H1 (cell line): ENCODE data around the gene STXBP5. TPM values are rescaled to one million over a fixed set of nuclear protein-coding genes. Genes with fewer than 3 reads are reported as not detected.

Experiments used
- CTCF ChIA-PET: fragments of 300-600 bp; sonication (Branson Sonifier 250); formaldehyde crosslinking; loops from one replicate; lab custom pipeline; 2021; ENCODE audit not compliant: partially characterized antibody; lab: Charles Lee
- POLR2A ChIA-PET: fragments of 300-600 bp; sonication (Branson Sonifier 250); formaldehyde crosslinking; loops from one replicate; lab custom pipeline; 2021; ENCODE audit warnings: inconsistent platforms; ENCODE audit not compliant: partially characterized antibody; lab: Charles Lee
- DNase-seq, 2 experiments: peaks; one replicate each; pipeline versions ENCODE4 v3.0.0 to v3.0.0-alpha.2; 2010 to 2022; ENCODE audit warnings: low spot score in 2 of 2, low read depth in 1 of 2, mixed read lengths in 1 of 2
- FAIRE-seq: peaks from 2 replicates; lab custom pipeline; 2011; peaks lifted over from hg19 to GRCh38; lab: Jason Lieb, UNC
- H2AFZ ChIP-seq: 2 replicates; pipeline ENCODE4 v1.8.1; 2012; ENCODE audit warnings: low read length, inconsistent platforms
- H2AK5ac ChIP-seq: 2 replicates; pipeline ENCODE4 v1.6.1; 2013; ENCODE audit warnings: low read depth, low read length
- H2BK120ac ChIP-seq: replicated peaks from 2 replicates; pipeline ENCODE3; 2013; ENCODE audit warnings: low read depth, low read length, inconsistent platforms
- H2BK12ac ChIP-seq: 2 replicates; pipeline ENCODE4 v1.6.1; 2013; ENCODE audit warnings: low read depth, low read length
- H2BK15ac ChIP-seq: 2 replicates; pipeline ENCODE4 v1.6.1; 2013; ENCODE audit warnings: low read length
- H2BK20ac ChIP-seq: 2 replicates; pipeline ENCODE4 v1.6.1; 2013; ENCODE audit warnings: low read length
- H2BK5ac ChIP-seq: 2 replicates; pipeline ENCODE4 v1.6.1; 2013; ENCODE audit warnings: low read depth, low read length
- H3K14ac ChIP-seq: 2 replicates; pipeline ENCODE4 v1.6.1; 2013; ENCODE audit warnings: inconsistent platforms; ENCODE audit not compliant: insufficient read length
- H3K18ac ChIP-seq: 2 replicates; pipeline ENCODE4 v1.6.1; 2013; ENCODE audit warnings: low read length; ENCODE audit errors: extremely low read depth
- H3K23ac ChIP-seq: 2 replicates; pipeline ENCODE4 v1.6.1; 2013; ENCODE audit warnings: inconsistent platforms; ENCODE audit not compliant: insufficient read length
- H3K23me2 ChIP-seq: 2 replicates; pipeline ENCODE4 v1.6.1; 2013; ENCODE audit warnings: low read depth, low read length
- H3K27ac ChIP-seq: 2 replicates; pipeline ENCODE4 v1.6.1; 2011; ENCODE audit warnings: low read depth, low read length, inconsistent platforms
- H3K27me3 ChIP-seq, 4 experiments: replicated peaks in 1 of 4; 1 replicate in 1 of 4; 2 replicates in 3 of 4; pipeline versions ENCODE4 v1.6.1 to v1.8.1; 2011 to 2013; ENCODE audit warnings: low read length in 3 of 4, mild to moderate bottlenecking in 3 of 4, inconsistent platforms in 2 of 4, mixed read lengths in 2 of 4, moderate library complexity in 1 of 4; ENCODE audit not compliant: control insufficient read depth in 3 of 4, insufficient read depth in 3 of 4; ENCODE audit errors: extremely low read depth in 1 of 4
- H3K36me3 ChIP-seq, 4 experiments: 2 replicates each; pipeline versions ENCODE4 v1.6.1 to v1.8.1; 2011 to 2013; ENCODE audit warnings: mild to moderate bottlenecking in 4 of 4, low read length in 3 of 4, moderate library complexity in 2 of 4, control low read depth in 1 of 4, inconsistent platforms in 1 of 4; ENCODE audit not compliant: insufficient read depth in 4 of 4, control insufficient read depth in 2 of 4
- H3K4ac ChIP-seq: replicated peaks from 2 replicates; pipeline ENCODE3; 2013; ENCODE audit warnings: low read length, low read depth, mixed read lengths, inconsistent platforms; ENCODE audit not compliant: insufficient read length
- H3K4me1 ChIP-seq, 4 experiments: replicated peaks in 1 of 4; 1 replicate in 1 of 4; 2 replicates in 3 of 4; pipeline versions ENCODE4 v1.6.1 to v1.8.1; 2011 to 2013; ENCODE audit warnings: low read length in 3 of 4, inconsistent platforms in 2 of 4, mixed read lengths in 1 of 4; ENCODE audit not compliant: insufficient read depth in 4 of 4, control insufficient read depth in 3 of 4
- H3K4me2 ChIP-seq, 2 experiments: 2 replicates each; pipeline versions ENCODE4 v1.6.1 to v1.8.1; 2011 to 2013; ENCODE audit warnings: low read depth in 2 of 2, low read length in 2 of 2, control low read depth in 1 of 2, inconsistent platforms in 1 of 2, mild to moderate bottlenecking in 1 of 2; ENCODE audit not compliant: insufficient read depth in 1 of 2
- H3K4me3 ChIP-seq, 4 experiments: fragments of 200-600, 300-600 bp in 1 of 4; sonication (generic), shearing (Covaris generic), sonication (Bioruptor Twin) in 1 of 4; 2 replicates each; pipeline versions ENCODE4 v1.5.1 to v1.8.1; 2011 to 2016; ENCODE audit warnings: low read length in 4 of 4, low read depth in 3 of 4, control low read depth in 2 of 4, inconsistent platforms in 2 of 4, mild to moderate bottlenecking in 2 of 4, mixed read lengths in 1 of 4, moderate library complexity in 1 of 4; ENCODE audit not compliant: insufficient read depth in 2 of 4; ENCODE audit errors: extremely low read depth in 1 of 4
- H3K56ac ChIP-seq: replicated peaks from 2 replicates; pipeline ENCODE3; 2013; ENCODE audit warnings: low read depth, mild to moderate bottlenecking, mixed read lengths, low read length, inconsistent platforms; ENCODE audit not compliant: insufficient read length
- H3K79me1 ChIP-seq: 2 replicates; pipeline ENCODE4 v1.6.1; 2013; ENCODE audit warnings: low read depth, low read length, control low read depth
- H3K79me2 ChIP-seq, 2 experiments: 2 replicates each; pipeline versions ENCODE4 v1.6.1 to v1.8.1; 2012 to 2013; ENCODE audit warnings: low read length in 2 of 2, mild to moderate bottlenecking in 2 of 2, inconsistent platforms in 1 of 2; ENCODE audit not compliant: insufficient read depth in 2 of 2, control insufficient read depth in 1 of 2
- H3K9ac ChIP-seq, 4 experiments: replicated peaks in 1 of 4; 1 replicate in 1 of 4; 2 replicates in 3 of 4; pipeline versions ENCODE4 v1.6.1 to v1.8.1; 2011 to 2013; ENCODE audit warnings: low read depth in 3 of 4, low read length in 3 of 4, control low read depth in 2 of 4, mild to moderate bottlenecking in 2 of 4, moderate library complexity in 2 of 4, inconsistent platforms in 1 of 4; ENCODE audit errors: extremely low read depth in 1 of 4
- H3K9me3 ChIP-seq, 2 experiments: 2 replicates each; pipeline versions ENCODE4 v1.6.1 to v1.8.1; 2012 to 2013; ENCODE audit warnings: mild to moderate bottlenecking in 2 of 2, moderate library complexity in 2 of 2, control low read depth in 1 of 2, inconsistent platforms in 1 of 2, low read depth in 1 of 2, low read length in 1 of 2, mixed read lengths in 1 of 2; ENCODE audit not compliant: insufficient read depth in 2 of 2
- H4K20me1 ChIP-seq, 2 experiments: replicated peaks in 1 of 2; 2 replicates each; pipeline versions ENCODE3 to v1.8.1; 2011 to 2013; ENCODE audit warnings: inconsistent platforms in 2 of 2, low read length in 2 of 2, mild to moderate bottlenecking in 1 of 2; ENCODE audit not compliant: insufficient read depth in 2 of 2, control insufficient read depth in 1 of 2
- H4K5ac ChIP-seq: 2 replicates; pipeline ENCODE4 v1.6.1; 2013; ENCODE audit warnings: low read length, low read depth, mixed read lengths, inconsistent platforms; ENCODE audit not compliant: insufficient read length
- H4K8ac ChIP-seq: 2 replicates; pipeline ENCODE4 v1.8.0; 2013; ENCODE audit warnings: mild to moderate bottlenecking, moderate library complexity, low read length, inconsistent platforms; ENCODE audit not compliant: insufficient read depth; ENCODE audit errors: extremely low read depth
- H4K91ac ChIP-seq: replicated peaks from 2 replicates; pipeline ENCODE3; 2013; ENCODE audit warnings: low read length, mixed read lengths, inconsistent platforms; ENCODE audit not compliant: insufficient read length
- ASH2L ChIP-seq: fragments of 200-600, 300-600 bp; sonication (generic); IDR thresholded peaks from one replicate; pipeline ENCODE4 v1.7.1; 2017; ENCODE audit warnings: low read length
- ATF3 ChIP-seq: IDR thresholded peaks from 2 replicates; pipeline ENCODE4 v1.6.1; 2011; ENCODE audit warnings: low read depth, mild to moderate bottlenecking, low read length; ENCODE audit not compliant: insufficient read depth
- BACH1 ChIP-seq: IDR thresholded peaks from 2 replicates; pipeline ENCODE4 v1.6.1; 2012; ENCODE audit warnings: low read length, improper control_type of control experiment
- CBX5 ChIP-seq: fragments of 300-800, 300-1000 bp; sonication (generic); IDR thresholded peaks from 2 replicates; pipeline ENCODE4 v1.7.1; 2016; ENCODE audit warnings: antibody characterized with exemption, low read length, low read depth
- GTF2F1 ChIP-seq: IDR thresholded peaks from 2 replicates; pipeline ENCODE4 v1.6.1; 2012; ENCODE audit warnings: low read depth, low read length, improper control_type of control experiment, borderline replicate concordance
- HDAC2 ChIP-seq, 2 experiments: fragments of 300-600 bp in 1 of 2; sonication (generic) in 1 of 2; IDR thresholded peaks; 2 replicates each; pipeline ENCODE4 v1.6.1; 2011 to 2012; ENCODE audit warnings: low read depth in 2 of 2, low read length in 2 of 2, mild to moderate bottlenecking in 2 of 2, moderate library complexity in 2 of 2, borderline replicate concordance in 1 of 2, inconsistent platforms in 1 of 2
- JUN ChIP-seq: IDR thresholded peaks from 2 replicates; pipeline ENCODE4 v1.6.1; 2011; ENCODE audit warnings: low read depth, mild to moderate bottlenecking, improper control_type of control experiment, low read length
- JUND ChIP-seq: IDR thresholded peaks from 2 replicates; pipeline ENCODE4 v1.6.1; 2011; ENCODE audit warnings: mild to moderate bottlenecking, improper control_type of control experiment, low read length
- RXRA ChIP-seq: IDR thresholded peaks from 2 replicates; pipeline ENCODE4 v1.6.1; 2011; ENCODE audit warnings: low read depth, mild to moderate bottlenecking, low read length, moderate library complexity; ENCODE audit not compliant: insufficient read depth
- SP4 ChIP-seq: IDR thresholded peaks from 2 replicates; pipeline ENCODE4 v1.6.1; 2012; ENCODE audit warnings: low read length, inconsistent platforms
- TAF7 ChIP-seq: optimal IDR thresholded peaks from 2 replicates; pipeline ENCODE3; 2011; ENCODE audit warnings: low read depth, mild to moderate bottlenecking, inconsistent platforms, low read length, moderate library complexity, borderline replicate concordance
- ZNF274 ChIP-seq: IDR thresholded peaks from 2 replicates; pipeline ENCODE4 v1.7.0; 2012; ENCODE audit warnings: low read length, borderline replicate concordance; ENCODE audit errors: extremely low read depth
- WGBS, 2 experiments: shearing (Covaris generic) in 1 of 2; methylation state at CpG; one replicate each; pipeline versions ENCODE4 v1.1.6 to v1.1.7; 2013 to 2015; ENCODE audit warnings: low lambda C conversion rate in 2 of 2, mixed read lengths in 2 of 2, inconsistent platforms in 1 of 2, low coverage in 1 of 2, missing lambda C conversion rate in 1 of 2; ENCODE audit not compliant: insufficient replicate concordance in 2 of 2, insufficient coverage in 1 of 2, insufficient read length in 1 of 2; ENCODE audit errors: extremely low coverage in 1 of 2, missing lambda C conversion rate in 1 of 2; 5-methylcytosine and 5-hydroxymethylcytosine counted together
- polyA plus RNA-seq, 7 experiments: library from polyadenylated mRNA; depleted of rRNA in 3 of 7; stranded (reverse) in 5 of 7; unstranded in 2 of 7; fragments of >200 nt in 5 of 7; fragments of 200-250 nt in 2 of 7; gene quantifications; 1 replicate in 5 of 7; 2 replicates in 1 of 7; 4 replicates in 1 of 7; pipeline versions ENCODE4 v1.2.1 to v1.2.3, GENCODE V29; 2011 to 2013; ENCODE audit warnings: missing spikeins in 2 of 7, mixed read lengths in 2 of 7
- total RNA-seq: library from RNA; stranded (reverse); fragmentation: NEBNext Ultra II Directional; extraction: Animal tissue kit (Norgen Biotek cat#: 25700); gene quantifications from 2 replicates; pipeline ENCODE4 v1.2.1, GENCODE V29; 2021

The STXBP5 gene
- total and polyA plus RNA-seq, 2 of the 8 experiments (the other 6 are each of a cell fraction or from before 2014, with no cell fraction given) = 2.7 to 10.8 TPM

- Histone ChIP-seq H4K5ac (no peak overlapping the region), H3K18ac (no peak overlapping the region), H3K14ac (no peak overlapping the region), H3K36me3 (no peaks in the 10 kb centered on the region), H3K4me1 (no peaks in the 10 kb centered on the region), H3K9me3 (no peaks in the 10 kb centered on the region), H2AK5ac (no peak overlapping the region), H2BK15ac (no peak overlapping the region), H2BK5ac (no peak overlapping the region), H3K56ac (no peak overlapping the region), H2BK12ac (no peak overlapping the region), H3K4me2 (no peak overlapping the region), H3K79me2 (no peaks in the 10 kb centered on the region), H3K23ac (no peak overlapping the region), H3K27me3 (no peaks in the 10 kb centered on the region), H3K23me2 (no peaks in the 10 kb centered on the region), H3K9ac (no peak overlapping the region), H2BK120ac (no peak overlapping the region), H4K91ac (no peak overlapping the region), H2AFZ (no peak overlapping the region), H3K4me3 (no peak overlapping the region), H3K4ac (no peak overlapping the region), H2BK20ac (no peak overlapping the region), H4K8ac (no peak overlapping the region), H3K27ac (no peak overlapping the region), H4K20me1 (no peaks in the 10 kb centered on the region), H3K79me1 (no peaks in the 10 kb centered on the region)
- CTCF ChIA-PET = no interaction called here
- FAIRE-seq = no peak
- POLR2A ChIA-PET = no interaction called here
- WGBS, 2 experiments = 96% methylated on average over 3 of the region's 3 CpGs; no CpG with 5 or more reads in 1 of the 2 experiments
- TF ChIP-seq JUN (no peak), ASH2L (no peak), TAF7 (no peak), RXRA (no peak), SP4 (no peak), CBX5 (no peak), ATF3 (no peak), ZNF274 (no peak), BACH1 (no peak), GTF2F1 (no peak), JUND (no peak), HDAC2 (IDR thresholded peaks at IDR 0.05; ENCODE audit: borderline replicate concordance in 1 of 2, low read depth in 2 of 2, low read length in 2 of 2) (no peak)
- DNase-seq = no peak
These were observed 24.4 kb upstream of the STXBP5 start for GRCh38 chr6:147179809-147180208.
